ENCODE data around the gene DUSP8. TPM values are rescaled to one million over a fixed set of nuclear protein-coding genes. Genes with fewer than 3 reads are reported as not detected.

DUSP8 gene
- polyA plus RNA-seq, 1 of the 3 experiments (the other 2 are of a cell fraction) = 2.0 TPM

GRCh38 chr11:1544536-1544935 is 27.5 kb downstream of the DUSP8 start:
- H3K9me3 ChIP-seq = no peaks in the 10 kb centered on the region
- H3K79me2 ChIP-seq (ENCODE audit: insufficient read depth) = no peaks in the 10 kb centered on the region
- H3K9me2 ChIP-seq = no peaks in the 10 kb centered on the region
- H3K4me3 ChIP-seq (ENCODE audit: low read depth in 2 of 2, low read length in 1 of 2) = no peak overlapping the region
- CTCF ChIA-PET = interaction anchor here (1.0 to 10.5 kb wide), 4 partner anchors 15 to 51 kb away, joined by 3 to 398 read pairs (median 38); partner anchors contain the start of gene DUSP8
- peaks cover 12% of the 10 kb centered on the region for H3K27me3 ChIP-seq (ENCODE audit: insufficient read depth)
- peaks cover 0 to 6% of the 10 kb centered on the region in 2 experiments; a peak in 1 of 4 replicates for H3K4me1 ChIP-seq (ENCODE audit: control insufficient read depth in 1 of 2, insufficient read depth in 2 of 2, low read depth in 1 of 2, low read length in 1 of 2)
- H2AFZ ChIP-seq (ENCODE audit: low read depth) = no peak overlapping the region
- no peaks in the 10 kb centered on the region for H4K20me1 ChIP-seq (ENCODE audit: insufficient read depth)
- H3K27ac ChIP-seq (ENCODE audit: low read depth in 2 of 2, low read length in 1 of 2) = no peak overlapping the region
- WGBS (ENCODE audit: low lambda C conversion rate) = 55% methylated on average over 2 of the region's 6 CpGs
- no peak for DNase-seq
- no peaks in the 10 kb centered on the region for H3F3A ChIP-seq (replicated peaks; ENCODE audit: insufficient read depth)
- TF ChIP-seq CTCF (IDR thresholded peaks at IDR 0.05) = no peak
- no peak for TF ChIP-seq FOSL2 (IDR thresholded peaks at IDR 0.05; ENCODE audit: borderline replicate concordance, low read depth)
- no peak for TF ChIP-seq RXRA (IDR thresholded peaks at IDR 0.05; ENCODE audit: borderline replicate concordance, low read depth)
- no peak for TF ChIP-seq ELF1 (IDR thresholded peaks at IDR 0.05)
- TF ChIP-seq, protein P1, sequence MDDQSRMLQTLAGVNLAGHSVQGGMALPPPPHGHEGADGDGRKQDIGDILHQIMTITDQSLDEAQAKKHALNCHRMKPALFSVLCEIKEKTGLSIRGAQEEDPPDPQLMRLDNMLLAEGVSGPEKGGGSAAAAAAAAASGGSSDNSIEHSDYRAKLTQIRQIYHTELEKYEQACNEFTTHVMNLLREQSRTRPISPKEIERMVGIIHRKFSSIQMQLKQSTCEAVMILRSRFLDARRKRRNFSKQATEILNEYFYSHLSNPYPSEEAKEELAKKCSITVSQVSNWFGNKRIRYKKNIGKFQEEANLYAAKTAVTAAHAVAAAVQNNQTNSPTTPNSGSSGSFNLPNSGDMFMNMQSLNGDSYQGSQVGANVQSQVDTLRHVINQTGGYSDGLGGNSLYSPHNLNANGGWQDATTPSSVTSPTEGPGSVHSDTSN (IDR thresholded peaks at IDR 0.05) = no peak
- TF ChIP-seq SMC3 (IDR thresholded peaks at IDR 0.05; ENCODE audit: low read depth, low read length) = no peak
- TF ChIP-seq USF2 (IDR thresholded peaks at IDR 0.05; ENCODE audit: borderline replicate concordance, low read depth, low read length) = no peak
- no peak for TF ChIP-seq USF1 (IDR thresholded peaks at IDR 0.05; ENCODE audit: borderline replicate concordance, low read depth)
- no peak for TF ChIP-seq ZBTB33 (IDR thresholded peaks at IDR 0.05; ENCODE audit: borderline replicate concordance, low read depth)
- H3K4me2 ChIP-seq = no peak overlapping the region
- POLR2A ChIA-PET = interaction anchor here (0.8 kb wide), 1 partner anchor 41 kb away, joined by 3 read pairs; no protein-coding TSS in a partner anchor
- H3K36me3 ChIP-seq (replicated peaks in 1 of 2; ENCODE audit: control insufficient read depth in 1 of 2, insufficient read depth in 2 of 2, low read length in 1 of 2) = no peaks in the 10 kb centered on the region
- no peak overlapping the region for H3K9ac ChIP-seq
